ENCODE results near the gene PLXNA2. TPM values are rescaled to one million over a fixed set of nuclear protein-coding genes. Genes with fewer than 3 reads are reported as not detected.

Gene PLXNA2
- total RNA-seq, 2 experiments from 2014 or later: 0.08 TPM; not detected in 1

- Mint-ChIP-seq H3K27me3 (peaks cover under 1% of the 10 kb centered on the region), H3K36me3 (no peaks in the 10 kb centered on the region), H3K27ac (no peak overlapping the region), H3K4me3 (no peak overlapping the region), H3K4me1 (peaks cover 1% of the 10 kb centered on the region), H3K9me3 (no peaks in the 10 kb centered on the region)
- DNase-seq: no peak
Observed at GRCh38 chr1:208137193-208137592, 107.0 kb downstream of the PLXNA2 start.

GRCh38 chr1:208136459-208137182 lies 107.6 kb downstream of the PLXNA2 start:
- H3K9me3 Mint-ChIP-seq: no peaks in the 10 kb centered on the region
- peaks cover 7% of the 10 kb centered on the region for H3K4me1 Mint-ChIP-seq
- H3K36me3 Mint-ChIP-seq: no peaks in the 10 kb centered on the region
- DNase-seq: no peak
- H3K27me3 Mint-ChIP-seq: peaks cover 6% of the 10 kb centered on the region
- no peak overlapping the region for H3K27ac Mint-ChIP-seq
- no peak overlapping the region for H3K4me3 Mint-ChIP-seq

- peaks cover 9% of the 10 kb centered on the region for H3K27me3 Mint-ChIP-seq
- H3K4me3 Mint-ChIP-seq: no peak overlapping the region
- H3K9me3 Mint-ChIP-seq: no peaks in the 10 kb centered on the region
- peaks cover 7% of the 10 kb centered on the region for H3K4me1 Mint-ChIP-seq
- no peaks in the 10 kb centered on the region for H3K36me3 Mint-ChIP-seq
- no peak overlapping the region for H3K27ac Mint-ChIP-seq
- no peak for DNase-seq
Observed at GRCh38 chr1:208135354-208135753, 108.8 kb downstream of the PLXNA2 start.

GRCh38 chr1:208134491-208134890 lies 109.7 kb downstream of the PLXNA2 start:
- H3K36me3 Mint-ChIP-seq: no peaks in the 10 kb centered on the region
- H3K27me3 Mint-ChIP-seq: peaks cover 11% of the 10 kb centered on the region
- H3K4me1 Mint-ChIP-seq: peaks cover 7% of the 10 kb centered on the region
- no peaks in the 10 kb centered on the region for H3K9me3 Mint-ChIP-seq
- H3K27ac Mint-ChIP-seq: no peak overlapping the region
- no peak overlapping the region for H3K4me3 Mint-ChIP-seq
- DNase-seq: no peak

GRCh38 chr1:208133355-208133754 lies 110.8 kb downstream of the PLXNA2 start:
- Mint-ChIP-seq H3K9me3 (no peaks in the 10 kb centered on the region), H3K36me3 (no peaks in the 10 kb centered on the region), H3K27ac (no peak overlapping the region), H3K4me3 (no peak overlapping the region), H3K27me3 (peaks cover 11% of the 10 kb centered on the region), H3K4me1 (peaks cover 7% of the 10 kb centered on the region)
- DNase-seq: no peak

- peaks cover 7% of the 10 kb centered on the region for H3K4me1 Mint-ChIP-seq
- DNase-seq: peak; percentile 60
- H3K9me3 Mint-ChIP-seq: no peaks in the 10 kb centered on the region
- no peaks in the 10 kb centered on the region for H3K36me3 Mint-ChIP-seq
- H3K4me3 Mint-ChIP-seq: no peak overlapping the region
- peaks cover 11% of the 10 kb centered on the region for H3K27me3 Mint-ChIP-seq
- H3K27ac Mint-ChIP-seq: no peak overlapping the region
Observed at GRCh38 chr1:208132287-208132882, 111.8 kb downstream of the PLXNA2 start.

GRCh38 chr1:208131621-208132286 lies 112.4 kb downstream of the PLXNA2 start:
- Mint-ChIP-seq H3K4me3 (no peak overlapping the region), H3K27me3 (peaks cover 11% of the 10 kb centered on the region), H3K36me3 (no peaks in the 10 kb centered on the region), H3K9me3 (no peaks in the 10 kb centered on the region), H3K4me1 (peaks cover 7% of the 10 kb centered on the region), H3K27ac (no peak overlapping the region)
- DNase-seq: no peak

GRCh38 chr1:208129487-208129886 lies 114.7 kb downstream of the PLXNA2 start:
- Mint-ChIP-seq H3K4me1 (peaks cover 7% of the 10 kb centered on the region), H3K36me3 (no peaks in the 10 kb centered on the region), H3K27ac (no peak overlapping the region), H3K27me3 (peaks cover 11% of the 10 kb centered on the region), H3K4me3 (no peak overlapping the region), H3K9me3 (no peaks in the 10 kb centered on the region)
- DNase-seq: no peak

GRCh38 chr1:208129060-208129459 lies 115.1 kb downstream of the PLXNA2 start:
- Mint-ChIP-seq H3K27me3 (peaks cover 11% of the 10 kb centered on the region), H3K36me3 (no peaks in the 10 kb centered on the region), H3K9me3 (no peaks in the 10 kb centered on the region), H3K4me3 (no peak overlapping the region), H3K27ac (no peak overlapping the region), H3K4me1 (peaks cover 7% of the 10 kb centered on the region)
- DNase-seq: no peak

GRCh38 chr1:208127792-208128529 lies 116.2 kb downstream of the PLXNA2 start:
- Mint-ChIP-seq H3K36me3 (no peaks in the 10 kb centered on the region), H3K4me3 (no peak overlapping the region), H3K27ac (no peak overlapping the region), H3K4me1 (peaks cover 7% of the 10 kb centered on the region), H3K9me3 (no peaks in the 10 kb centered on the region), H3K27me3 (peaks cover 11% of the 10 kb centered on the region)
- no peak for DNase-seq

- H3K27ac Mint-ChIP-seq: no peak overlapping the region
- H3K4me1 Mint-ChIP-seq: peaks cover 6% of the 10 kb centered on the region
- no peaks in the 10 kb centered on the region for H3K9me3 Mint-ChIP-seq
- no peaks in the 10 kb centered on the region for H3K36me3 Mint-ChIP-seq
- H3K4me3 Mint-ChIP-seq: no peak overlapping the region
- H3K27me3 Mint-ChIP-seq: peaks cover 11% of the 10 kb centered on the region
- no peak for DNase-seq
Observed at GRCh38 chr1:208127284-208127683, 116.9 kb downstream of the PLXNA2 start.

GRCh38 chr1:208126108-208126507 lies 118.1 kb downstream of the PLXNA2 start:
- peaks cover 4% of the 10 kb centered on the region for H3K27me3 Mint-ChIP-seq
- H3K36me3 Mint-ChIP-seq: no peaks in the 10 kb centered on the region
- no peak for DNase-seq
- no peak overlapping the region for H3K27ac Mint-ChIP-seq
- H3K4me3 Mint-ChIP-seq: no peak overlapping the region
- H3K4me1 Mint-ChIP-seq: no peaks in the 10 kb centered on the region
- H3K9me3 Mint-ChIP-seq: no peaks in the 10 kb centered on the region

GRCh38 chr1:208122612-208123358 lies 121.4 kb downstream of the PLXNA2 start:
- no peaks in the 10 kb centered on the region for H3K27me3 Mint-ChIP-seq
- H3K9me3 Mint-ChIP-seq: no peaks in the 10 kb centered on the region
- no peaks in the 10 kb centered on the region for H3K4me1 Mint-ChIP-seq
- no peaks in the 10 kb centered on the region for H3K36me3 Mint-ChIP-seq
- no peak for DNase-seq
- H3K4me3 Mint-ChIP-seq: no peak overlapping the region
- no peak overlapping the region for H3K27ac Mint-ChIP-seq

- no peaks in the 10 kb centered on the region for H3K9me3 Mint-ChIP-seq
- no peak overlapping the region for H3K4me3 Mint-ChIP-seq
- no peak for DNase-seq
- no peak overlapping the region for H3K27ac Mint-ChIP-seq
- no peaks in the 10 kb centered on the region for H3K4me1 Mint-ChIP-seq
- H3K27me3 Mint-ChIP-seq: no peaks in the 10 kb centered on the region
- no peaks in the 10 kb centered on the region for H3K36me3 Mint-ChIP-seq
Observed at GRCh38 chr1:208121813-208122364, 122.3 kb downstream of the PLXNA2 start.
